Left ventricle myocardium inferior (tissue), 1 donor: ENCODE data around the gene ATG101. TPM values are rescaled to one million over a fixed set of nuclear protein-coding genes. Genes with fewer than 3 reads are reported as not detected.

Source experiments
- DNase-seq: peaks from one replicate; pipeline ENCODE4 v3.0.0-alpha.2; 2020
- H3K27ac ChIP-seq: fragments of 200-600 bp; replicated peaks from 2 replicates; pipeline ENCODE4 v1.8.0; 2021
- H3K27me3 ChIP-seq: fragments of 200-600 bp; 2 replicates; pipeline ENCODE4 v1.8.0; 2021; ENCODE audit warnings: low read depth
- H3K36me3 ChIP-seq: fragments of 200-600 bp; 2 replicates; pipeline ENCODE4 v1.8.0; 2021
- H3K4me1 ChIP-seq: fragments of 200-600 bp; 2 replicates; pipeline ENCODE4 v1.8.0; 2021
- H3K4me3 ChIP-seq: fragments of 200-600 bp; 2 replicates; pipeline ENCODE4 v1.8.0; 2021; ENCODE audit warnings: mild to moderate bottlenecking, moderate library complexity
- H3K9me3 ChIP-seq: fragments of 200-600 bp; replicated peaks from 2 replicates; pipeline ENCODE4 v1.8.0; 2021
- intact Hi-C: fragments of 100-400 bp; cut with micrococcal nuclease; formaldehyde crosslinking; loops from one replicate; pipeline ENCODE4 v1.11.0; 2022
- total RNA-seq: library from RNA; stranded (reverse); fragmentation: NEBNext Ultra II Directional; extraction: Animal tissue kit (Norgen Biotek cat#: 25700); gene quantifications from one replicate; pipeline ENCODE4 v1.2.1, GENCODE V29; 2021
- TF ChIP-seq, protein P1 (sequence below): fragments of 200-600 bp; IDR thresholded peaks from 2 replicates; pipeline ENCODE4 v1.8.0; 2021; ENCODE audit warnings: antibody characterized with exemption, mild to moderate bottlenecking, borderline replicate concordance
- donor health status: DM: no; HTN: yes; CAD: no; lungs with severe emphysema.

Gene ATG101
- total RNA-seq, 1 donor from 2014 or later = 23.8 TPM

- DNase-seq = no peak
- peak overlapping the region; percentile 99 for H3K27ac ChIP-seq
- intact Hi-C loops = no loop called here
- peaks cover 83% of the 10 kb centered on the region for H3K4me1 ChIP-seq
- peaks cover 43% of the 10 kb centered on the region for H3K36me3 ChIP-seq
- no peaks in the 10 kb centered on the region for H3K27me3 ChIP-seq
- H3K9me3 ChIP-seq = no peaks in the 10 kb centered on the region
- H3K4me3 ChIP-seq = peak overlapping the region; percentile 77
- TF ChIP-seq, protein P1, sequence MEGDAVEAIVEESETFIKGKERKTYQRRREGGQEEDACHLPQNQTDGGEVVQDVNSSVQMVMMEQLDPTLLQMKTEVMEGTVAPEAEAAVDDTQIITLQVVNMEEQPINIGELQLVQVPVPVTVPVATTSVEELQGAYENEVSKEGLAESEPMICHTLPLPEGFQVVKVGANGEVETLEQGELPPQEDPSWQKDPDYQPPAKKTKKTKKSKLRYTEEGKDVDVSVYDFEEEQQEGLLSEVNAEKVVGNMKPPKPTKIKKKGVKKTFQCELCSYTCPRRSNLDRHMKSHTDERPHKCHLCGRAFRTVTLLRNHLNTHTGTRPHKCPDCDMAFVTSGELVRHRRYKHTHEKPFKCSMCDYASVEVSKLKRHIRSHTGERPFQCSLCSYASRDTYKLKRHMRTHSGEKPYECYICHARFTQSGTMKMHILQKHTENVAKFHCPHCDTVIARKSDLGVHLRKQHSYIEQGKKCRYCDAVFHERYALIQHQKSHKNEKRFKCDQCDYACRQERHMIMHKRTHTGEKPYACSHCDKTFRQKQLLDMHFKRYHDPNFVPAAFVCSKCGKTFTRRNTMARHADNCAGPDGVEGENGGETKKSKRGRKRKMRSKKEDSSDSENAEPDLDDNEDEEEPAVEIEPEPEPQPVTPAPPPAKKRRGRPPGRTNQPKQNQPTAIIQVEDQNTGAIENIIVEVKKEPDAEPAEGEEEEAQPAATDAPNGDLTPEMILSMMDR = no peak
Observed at GRCh38 chr12:52053536-52054209, 16.1 kb upstream of the ATG101 start.

GRCh38 chr12:52054231-52054832 lies 15.4 kb upstream of the ATG101 start:
- intact Hi-C loops = no loop called here
- peak overlapping the region; percentile 99 for H3K27ac ChIP-seq
- H3K36me3 ChIP-seq = peaks cover 49% of the 10 kb centered on the region
- H3K4me1 ChIP-seq = peaks cover 81% of the 10 kb centered on the region
- peak overlapping the region; percentile 77 for H3K4me3 ChIP-seq
- H3K27me3 ChIP-seq = no peaks in the 10 kb centered on the region
- DNase-seq = no peak
- H3K9me3 ChIP-seq = no peaks in the 10 kb centered on the region
- TF ChIP-seq, protein P1 = no peak

DNA sequence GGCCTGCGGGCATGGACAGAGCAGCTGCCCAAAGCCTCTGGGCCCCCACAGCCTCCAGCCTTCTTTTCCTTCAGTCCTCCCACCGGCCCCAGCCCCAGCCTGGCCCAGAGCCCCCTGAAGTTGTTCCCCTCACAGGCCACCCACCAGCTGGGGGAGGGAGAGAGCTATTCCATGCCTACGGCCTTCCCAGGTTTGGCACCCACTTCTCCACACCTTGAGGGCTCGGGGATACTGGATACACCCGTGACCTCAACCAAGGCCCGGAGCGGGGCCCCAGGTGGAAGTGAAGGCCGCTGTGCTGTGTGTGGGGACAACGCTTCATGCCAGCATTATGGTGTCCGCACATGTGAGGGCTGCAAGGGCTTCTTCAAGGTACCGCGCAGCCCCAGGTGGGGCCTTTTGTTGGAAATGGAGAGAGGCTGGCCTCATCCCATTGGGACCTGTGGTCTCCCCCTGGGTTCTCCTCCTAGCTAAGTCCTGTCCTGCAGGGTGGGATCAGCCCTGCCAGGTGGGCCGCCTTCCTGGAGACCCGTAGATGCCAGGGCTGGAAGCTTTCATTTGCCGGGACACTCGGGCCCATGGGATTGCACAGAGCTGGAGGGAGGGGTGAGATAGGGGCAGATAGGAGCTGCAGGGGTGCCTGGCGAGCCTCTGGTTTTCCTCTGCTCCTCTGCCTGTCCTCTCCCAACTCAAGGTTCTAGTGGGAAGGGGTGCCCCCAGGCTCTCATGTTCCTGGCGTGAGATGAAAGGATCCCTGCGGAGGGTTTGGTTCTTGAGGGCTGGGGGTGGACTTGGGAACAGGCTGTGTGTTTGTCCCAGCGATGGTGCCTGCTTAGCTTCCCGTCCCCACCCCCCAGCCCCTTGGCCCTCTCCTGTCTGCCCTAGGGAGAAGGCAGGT lies 14.7 kb upstream of the ATG101 start:
- TF ChIP-seq, protein P1 = no peak
- intact Hi-C loops = no loop called here

DNA sequence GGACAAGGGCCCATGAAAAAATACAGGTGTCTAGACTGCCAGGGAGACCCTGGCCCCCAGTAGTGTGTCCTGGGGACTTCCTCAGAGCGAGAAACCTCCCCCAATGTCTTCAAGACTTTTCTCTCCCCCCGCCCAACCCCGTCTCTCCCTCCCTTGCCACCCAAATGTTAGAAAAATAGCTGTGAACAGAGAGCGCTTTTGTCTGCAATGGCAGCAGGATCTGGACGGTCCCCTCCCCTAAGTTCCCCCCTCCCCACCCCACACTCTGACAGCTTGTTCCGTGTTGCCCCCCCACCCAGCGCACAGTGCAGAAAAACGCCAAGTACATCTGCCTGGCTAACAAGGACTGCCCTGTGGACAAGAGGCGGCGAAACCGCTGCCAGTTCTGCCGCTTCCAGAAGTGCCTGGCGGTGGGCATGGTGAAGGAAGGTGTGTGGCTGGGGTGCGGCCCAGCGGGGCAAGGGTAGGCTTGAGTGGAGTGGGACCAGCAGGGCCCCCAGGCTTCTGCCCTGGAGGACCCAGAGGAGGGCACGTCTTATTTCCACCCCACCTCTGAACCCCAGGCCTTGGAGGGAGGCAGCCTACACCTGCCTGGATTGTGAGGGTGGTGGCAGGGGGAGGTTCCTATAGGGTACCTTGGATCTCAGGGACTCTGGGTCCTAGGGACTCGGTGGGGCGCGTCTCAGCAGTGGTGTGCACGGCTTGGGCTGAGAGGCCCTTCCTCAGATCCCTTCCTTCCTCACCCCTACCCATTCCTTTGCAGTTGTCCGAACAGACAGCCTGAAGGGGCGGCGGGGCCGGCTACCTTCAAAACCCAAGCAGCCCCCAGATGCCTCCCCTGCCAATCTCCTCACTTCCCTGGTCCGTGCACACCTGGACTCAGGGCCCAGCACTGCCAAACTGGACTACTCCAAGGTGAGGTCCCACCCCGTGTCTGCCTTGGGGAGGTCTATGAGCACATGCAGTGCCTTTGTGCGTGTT lies 13.8 kb upstream of the ATG101 start:
- H3K27me3 ChIP-seq = no peaks in the 10 kb centered on the region
- peak overlapping the region; percentile 77 for H3K4me3 ChIP-seq
- intact Hi-C loops = no loop called here
- no peaks in the 10 kb centered on the region for H3K9me3 ChIP-seq
- peaks cover 65% of the 10 kb centered on the region for H3K4me1 ChIP-seq
- peaks cover 54% of the 10 kb centered on the region for H3K36me3 ChIP-seq
- DNase-seq = no peak
- TF ChIP-seq, protein P1 = no peak
- peak overlapping the region; percentile 99 for H3K27ac ChIP-seq

More for the DNA sequence above, 14.7 kb upstream of the ATG101 start:
- Histone ChIP-seq H3K9me3 (no peaks in the 10 kb centered on the region), H3K36me3 (peaks cover 54% of the 10 kb centered on the region), H3K27me3 (no peaks in the 10 kb centered on the region), H3K27ac (peak overlapping the region; percentile 99), H3K4me3 (peak overlapping the region; percentile 77), H3K4me1 (peaks cover 73% of the 10 kb centered on the region)
- DNase-seq = no peak
